OCI-LY1 (cell line): ENCODE measurements around the gene SYCP3.

ENCODE experiments used
- H2AFZ ChIP-seq: fragments of 200-600 bp; sonication (generic), shearing (Covaris generic); 2 replicates; pipeline ENCODE4 v1.6.0; 2014; ENCODE audit warnings: antibody characterized with exemption, mild to moderate bottlenecking, low read length
- H3F3A ChIP-seq: fragments of 200-600 bp; sonication (generic), shearing (Covaris generic); 2 replicates; pipeline ENCODE4 v1.6.0; 2014; ENCODE audit warnings: mild to moderate bottlenecking, antibody characterized with exemption, low read length, moderate library complexity; ENCODE audit not compliant: insufficient read depth
- H3K27ac ChIP-seq: fragments of 200-600 bp; sonication (generic); 2 replicates; pipeline ENCODE4 v1.5.1; 2014; ENCODE audit warnings: low read length, mixed run types, mild to moderate bottlenecking, low read depth; ENCODE audit not compliant: poor library complexity, severe bottlenecking
- H3K27me3 ChIP-seq: fragments of 200-600 bp; sonication (generic); 2 replicates; pipeline ENCODE4 v1.6.0; 2014; ENCODE audit warnings: antibody characterized with exemption, mild to moderate bottlenecking, low read length, moderate library complexity; ENCODE audit not compliant: insufficient read depth
- H3K36me3 ChIP-seq: fragments of 200-600 bp; sonication (generic); 2 replicates; pipeline ENCODE4 v1.6.1; 2014; ENCODE audit warnings: mild to moderate bottlenecking, antibody characterized with exemption, low read length, moderate library complexity, mixed read lengths; ENCODE audit not compliant: insufficient read depth
- H3K4me1 ChIP-seq: fragments of 200-600 bp; sonication (generic); 2 replicates; pipeline ENCODE4 v1.5.1; 2014; ENCODE audit warnings: mild to moderate bottlenecking, low read length, moderate library complexity; ENCODE audit not compliant: insufficient read depth, severe bottlenecking
- H3K4me2 ChIP-seq: fragments of 200-600 bp; sonication (generic), shearing (Covaris generic); 2 replicates; pipeline ENCODE4 v1.6.1; 2014; ENCODE audit warnings: low read length
- H3K4me3 ChIP-seq: fragments of 200-600 bp; sonication (generic); 2 replicates; pipeline ENCODE4 v1.5.1; 2014; ENCODE audit warnings: low read length, low read depth, mild to moderate bottlenecking, mixed read lengths; ENCODE audit not compliant: poor library complexity, severe bottlenecking
- H3K79me2 ChIP-seq: fragments of 200-600 bp; shearing (Covaris generic); 2 replicates; pipeline ENCODE4 v1.6.1; 2016; ENCODE audit warnings: mixed run types, low read length, mixed read lengths; ENCODE audit not compliant: insufficient read depth
- H3K9ac ChIP-seq: fragments of 200-600 bp; sonication (generic), shearing (Covaris generic); 2 replicates; pipeline ENCODE4 v1.6.1; 2014; ENCODE audit warnings: mild to moderate bottlenecking, low read length, mixed read lengths
- H3K9me2 ChIP-seq: fragments of 200-600 bp; sonication (generic), shearing (Covaris generic); 2 replicates; pipeline ENCODE4 v1.6.1; 2014; ENCODE audit warnings: low read depth, mild to moderate bottlenecking, low read length, mixed read lengths
- H3K9me3 ChIP-seq: fragments of 200-600 bp; shearing (Covaris generic); 2 replicates; pipeline ENCODE4 v1.6.1; 2014; ENCODE audit warnings: low read length, mixed read lengths
- H4K20me1 ChIP-seq: fragments of 200-600 bp; sonication (generic), shearing (Covaris generic); 2 replicates; pipeline ENCODE4 v1.6.0; 2016; ENCODE audit warnings: mild to moderate bottlenecking, low read length; ENCODE audit not compliant: insufficient read depth
- EZH2 ChIP-seq: fragments of 200-600 bp; sonication (generic), shearing (Covaris generic); IDR thresholded peaks from 2 replicates; pipeline ENCODE4 v1.8.0; 2017; ENCODE audit warnings: borderline replicate concordance, mixed run types, mild to moderate bottlenecking, antibody characterized with exemption, low read length, moderate library complexity, mixed read lengths
- TF ChIP-seq, protein P1 (sequence below): fragments of 200-600 bp; sonication (generic), shearing (Covaris generic); IDR thresholded peaks from 2 replicates; pipeline ENCODE4 v1.5.1; 2017; ENCODE audit warnings: mild to moderate bottlenecking, antibody characterized with exemption, low read length, moderate library complexity, mixed read lengths

Gene SYCP3

DNA sequence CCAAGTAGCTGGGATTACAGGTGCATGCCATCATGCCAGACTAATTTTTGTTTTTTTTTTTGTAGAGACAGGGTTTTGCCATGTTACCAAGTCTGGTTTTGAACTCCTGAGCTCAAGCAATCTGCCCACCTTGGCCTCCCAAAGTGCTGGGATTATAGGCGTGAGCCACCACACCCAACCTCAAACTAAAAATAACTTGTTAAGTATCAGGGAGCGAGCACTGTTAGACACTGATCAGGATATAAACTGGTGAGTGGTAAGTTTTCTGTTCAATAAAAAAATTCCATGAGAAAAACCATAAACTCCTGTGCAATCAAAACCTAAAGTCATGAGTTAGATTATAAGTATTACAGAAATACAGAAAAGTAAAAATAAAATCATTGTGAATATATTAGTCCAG, 44.6 kb upstream of the SYCP3 start:
- Histone ChIP-seq H3K9me3 (no peaks in the 10 kb centered on the region), H3K4me1 (peaks cover 9% of the 10 kb centered on the region)

GRCh38 chr12:101783150-101783549, 43.9 kb upstream of the SYCP3 start:
- Histone ChIP-seq H3K9me2 (no peaks in the 10 kb centered on the region), H3K4me1 (peaks cover 9% of the 10 kb centered on the region), H4K20me1 (no peaks in the 10 kb centered on the region), H3K4me3 (no peak overlapping the region), H3K27ac (no peak overlapping the region), H2AFZ (no peak overlapping the region), H3K36me3 (peaks cover 29% of the 10 kb centered on the region; the same call in 1 of the 2 replicates), H3K27me3 (no peaks in the 10 kb centered on the region), H3K9ac (no peak overlapping the region), H3K9me3 (no peaks in the 10 kb centered on the region), H3K4me2 (no peak overlapping the region), H3K79me2 (no peaks in the 10 kb centered on the region), H3F3A (no peaks in the 10 kb centered on the region)
- TF ChIP-seq, protein P1, sequence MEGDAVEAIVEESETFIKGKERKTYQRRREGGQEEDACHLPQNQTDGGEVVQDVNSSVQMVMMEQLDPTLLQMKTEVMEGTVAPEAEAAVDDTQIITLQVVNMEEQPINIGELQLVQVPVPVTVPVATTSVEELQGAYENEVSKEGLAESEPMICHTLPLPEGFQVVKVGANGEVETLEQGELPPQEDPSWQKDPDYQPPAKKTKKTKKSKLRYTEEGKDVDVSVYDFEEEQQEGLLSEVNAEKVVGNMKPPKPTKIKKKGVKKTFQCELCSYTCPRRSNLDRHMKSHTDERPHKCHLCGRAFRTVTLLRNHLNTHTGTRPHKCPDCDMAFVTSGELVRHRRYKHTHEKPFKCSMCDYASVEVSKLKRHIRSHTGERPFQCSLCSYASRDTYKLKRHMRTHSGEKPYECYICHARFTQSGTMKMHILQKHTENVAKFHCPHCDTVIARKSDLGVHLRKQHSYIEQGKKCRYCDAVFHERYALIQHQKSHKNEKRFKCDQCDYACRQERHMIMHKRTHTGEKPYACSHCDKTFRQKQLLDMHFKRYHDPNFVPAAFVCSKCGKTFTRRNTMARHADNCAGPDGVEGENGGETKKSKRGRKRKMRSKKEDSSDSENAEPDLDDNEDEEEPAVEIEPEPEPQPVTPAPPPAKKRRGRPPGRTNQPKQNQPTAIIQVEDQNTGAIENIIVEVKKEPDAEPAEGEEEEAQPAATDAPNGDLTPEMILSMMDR, result no peak
- TF ChIP-seq EZH2, result no peak

More for the DNA sequence above, 44.6 kb upstream of the SYCP3 start:
- Histone ChIP-seq H3K4me3 (no peak overlapping the region), H3K9ac (no peak overlapping the region), H3K79me2 (no peaks in the 10 kb centered on the region), H3K36me3 (peaks cover 36% of the 10 kb centered on the region; the same call in 1 of the 2 replicates), H3K27ac (no peak overlapping the region), H3K27me3 (no peaks in the 10 kb centered on the region), H3K4me2 (no peak overlapping the region), H3F3A (no peaks in the 10 kb centered on the region), H3K9me2 (no peaks in the 10 kb centered on the region), H4K20me1 (no peaks in the 10 kb centered on the region), H2AFZ (no peak overlapping the region)
- TF ChIP-seq EZH2, result no peak
- TF ChIP-seq, protein P1, result no peak

DNA sequence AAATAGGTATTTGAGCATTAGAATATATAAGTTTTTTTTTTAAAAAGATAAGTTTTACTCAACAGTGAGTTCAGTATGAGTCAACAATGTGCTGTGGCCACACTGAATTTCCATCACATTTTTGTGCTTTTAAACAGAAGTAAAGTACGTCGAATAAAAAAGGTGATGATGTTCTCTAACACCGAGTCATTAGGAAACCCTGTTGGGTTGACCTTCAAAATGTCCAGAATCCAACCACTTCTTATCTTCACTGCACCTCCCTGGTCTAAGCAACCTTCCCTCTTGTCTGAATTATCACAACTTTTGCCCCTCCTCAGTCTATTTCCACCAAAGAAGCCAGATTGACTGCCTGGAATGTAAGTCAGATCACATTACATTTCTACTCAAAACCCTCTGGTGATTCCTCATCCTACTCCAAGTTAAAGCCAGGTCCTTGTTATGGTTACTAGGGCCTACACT, 43.0 kb upstream of the SYCP3 start:
- H3K4me2 ChIP-seq, result no peak overlapping the region
- no peak overlapping the region for H3K27ac ChIP-seq
- H3K36me3 ChIP-seq, result peaks cover 25% of the 10 kb centered on the region; the same call in 1 of the 2 replicates
- no peak overlapping the region for H3K4me3 ChIP-seq
- no peaks in the 10 kb centered on the region for H3K79me2 ChIP-seq
- H3K4me1 ChIP-seq, result peaks cover 16% of the 10 kb centered on the region
- TF ChIP-seq, protein P1, result no peak
- TF ChIP-seq EZH2, result no peak
- no peak overlapping the region for H2AFZ ChIP-seq
- H3K27me3 ChIP-seq, result no peaks in the 10 kb centered on the region
- no peaks in the 10 kb centered on the region for H3K9me2 ChIP-seq
- H3F3A ChIP-seq, result no peaks in the 10 kb centered on the region
- no peak overlapping the region for H3K9ac ChIP-seq
- H4K20me1 ChIP-seq, result no peaks in the 10 kb centered on the region
- H3K9me3 ChIP-seq, result no peaks in the 10 kb centered on the region
